Spleen (tissue), 7 donors: ENCODE measurements around the gene GNB3.

ENCODE experiments used
- POLR2A ChIP-seq, 3 donors: fragments of 450-650 bp; IDR thresholded peaks; one replicate each; pipeline ENCODE4 v1.5.1; 2017; ENCODE audit warnings: antibody characterized with exemption in 3 of 3, mild to moderate bottlenecking in 1 of 3
- POLR2AphosphoS5 ChIP-seq, 3 donors: sonication (generic); formaldehyde crosslinking; IDR thresholded peaks; one replicate each; pipeline ENCODE4 v1.5.1; 2017; ENCODE audit warnings: antibody characterized with exemption in 3 of 3
- TF ChIP-seq, protein P1 (sequence below), 11 experiments: fragments of 200-600 bp in 7 of 11; fragments of 450-650 bp in 4 of 11; sonication (generic) in 4 of 11; IDR thresholded peaks in 8 of 11; conservative IDR thresholded peaks in 3 of 11; 1 replicate in 7 of 11; 2 replicates in 4 of 11; pipeline versions ENCODE4 v1.4.0 to v1.8.0; 2016 to 2021; ENCODE audit warnings: antibody characterized with exemption in 11 of 11, inconsistent platforms in 4 of 11, mild to moderate bottlenecking in 1 of 11
- donor health status: DM: no; HTN: no; CAD: no; lungs with moderate emphysema.
- donor health status: DM: no; HTN: no; CAD: no.
- donor health status: DM: no; HTN: no; CAD: no.

DNA sequence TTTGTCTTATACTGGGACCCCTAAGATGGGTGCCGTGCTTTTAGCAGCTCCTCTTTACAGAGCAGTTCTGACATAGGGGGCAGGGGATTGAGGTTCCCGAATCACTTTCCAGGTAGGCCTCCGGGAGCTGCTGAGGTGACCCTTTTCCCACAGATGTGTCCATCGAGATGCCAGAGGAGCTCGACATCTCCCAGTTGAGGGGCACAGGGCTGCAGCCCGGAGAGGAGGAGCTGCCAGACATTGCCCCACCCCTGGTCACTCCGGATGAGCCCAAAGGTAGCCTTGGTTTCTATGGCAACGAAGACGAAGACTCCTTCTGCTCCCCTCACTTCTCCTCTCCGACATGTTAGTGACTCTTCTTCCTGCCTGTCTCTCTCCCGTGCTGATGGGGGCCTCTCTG, 22.3 kb downstream of the GNB3 start:
- TF ChIP-seq, protein P1, sequence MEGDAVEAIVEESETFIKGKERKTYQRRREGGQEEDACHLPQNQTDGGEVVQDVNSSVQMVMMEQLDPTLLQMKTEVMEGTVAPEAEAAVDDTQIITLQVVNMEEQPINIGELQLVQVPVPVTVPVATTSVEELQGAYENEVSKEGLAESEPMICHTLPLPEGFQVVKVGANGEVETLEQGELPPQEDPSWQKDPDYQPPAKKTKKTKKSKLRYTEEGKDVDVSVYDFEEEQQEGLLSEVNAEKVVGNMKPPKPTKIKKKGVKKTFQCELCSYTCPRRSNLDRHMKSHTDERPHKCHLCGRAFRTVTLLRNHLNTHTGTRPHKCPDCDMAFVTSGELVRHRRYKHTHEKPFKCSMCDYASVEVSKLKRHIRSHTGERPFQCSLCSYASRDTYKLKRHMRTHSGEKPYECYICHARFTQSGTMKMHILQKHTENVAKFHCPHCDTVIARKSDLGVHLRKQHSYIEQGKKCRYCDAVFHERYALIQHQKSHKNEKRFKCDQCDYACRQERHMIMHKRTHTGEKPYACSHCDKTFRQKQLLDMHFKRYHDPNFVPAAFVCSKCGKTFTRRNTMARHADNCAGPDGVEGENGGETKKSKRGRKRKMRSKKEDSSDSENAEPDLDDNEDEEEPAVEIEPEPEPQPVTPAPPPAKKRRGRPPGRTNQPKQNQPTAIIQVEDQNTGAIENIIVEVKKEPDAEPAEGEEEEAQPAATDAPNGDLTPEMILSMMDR (IDR thresholded peaks at IDR 0.05 in 8 of 11, conservative IDR thresholded peaks at IDR 0.05 in 3 of 11) = no peak
- TF ChIP-seq POLR2AphosphoS5 (IDR thresholded peaks at IDR 0.05) (no peak), POLR2A (IDR thresholded peaks at IDR 0.05) (no peak)
